Neural progenitor cell (in vitro differentiated cells): ENCODE results near the gene DPM1.

Experiments
- CTCF ChIP-seq: fragments of 200-600 bp; sonication (generic); IDR thresholded peaks from 2 replicates; pipeline ENCODE4 v1.5.1; 2017; ENCODE audit warnings: antibody characterized with exemption, mild to moderate bottlenecking
- EZH2 ChIP-seq: fragments of 200-600 bp; sonication (generic); IDR thresholded peaks from 2 replicates; pipeline ENCODE4 v1.6.1; 2017; ENCODE audit warnings: antibody characterized with exemption, mild to moderate bottlenecking, moderate library complexity
- EZH2phosphoT487 ChIP-seq: fragments of 200-600 bp; sonication (generic); IDR thresholded peaks from 2 replicates; pipeline ENCODE4 v1.6.1; 2017; ENCODE audit warnings: antibody characterized with exemption

DNA sequence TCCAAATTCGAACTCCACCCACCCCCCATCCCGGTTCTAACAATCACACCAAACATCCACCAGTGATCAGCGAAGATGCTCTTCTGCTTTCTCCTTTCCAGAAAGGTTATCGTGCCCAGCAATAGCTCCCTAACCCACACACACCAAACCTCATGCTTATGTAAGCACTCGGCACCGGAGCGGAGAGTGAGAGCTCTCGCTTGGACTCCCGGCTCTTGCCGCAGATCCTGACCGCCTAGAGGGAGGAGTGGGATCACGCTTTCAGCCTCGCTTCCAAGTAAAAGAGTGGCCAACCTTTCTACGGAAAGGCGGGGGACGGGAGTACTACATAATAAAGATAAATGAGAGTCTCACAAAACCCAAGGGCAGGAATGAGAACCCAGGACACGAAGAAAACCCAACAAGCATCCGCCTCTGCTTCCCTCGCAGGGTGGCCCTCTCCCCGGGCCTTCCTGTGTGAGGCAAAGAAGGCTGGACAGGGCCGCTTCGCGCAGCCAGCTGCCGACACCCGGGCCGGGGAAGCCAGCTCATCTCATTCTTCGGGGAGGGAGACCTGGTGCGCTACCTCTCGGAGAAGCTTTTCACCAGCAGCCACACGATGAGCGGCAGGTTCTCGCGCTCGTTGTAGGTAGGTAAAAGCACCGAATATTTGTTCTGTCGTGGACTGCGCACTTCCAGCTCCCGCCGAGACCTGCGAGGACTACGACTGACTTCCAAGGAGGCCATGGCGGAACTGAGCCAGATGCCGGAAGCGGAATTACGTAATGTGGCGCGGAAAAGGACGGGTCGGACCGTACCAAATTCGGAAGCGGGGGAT lies at the start of gene DPM1:
- no peak for TF ChIP-seq CTCF
- TF ChIP-seq EZH2phosphoT487: no peak
- no peak for TF ChIP-seq EZH2
